ENCODE data around the gene CCDC81.

DNA sequence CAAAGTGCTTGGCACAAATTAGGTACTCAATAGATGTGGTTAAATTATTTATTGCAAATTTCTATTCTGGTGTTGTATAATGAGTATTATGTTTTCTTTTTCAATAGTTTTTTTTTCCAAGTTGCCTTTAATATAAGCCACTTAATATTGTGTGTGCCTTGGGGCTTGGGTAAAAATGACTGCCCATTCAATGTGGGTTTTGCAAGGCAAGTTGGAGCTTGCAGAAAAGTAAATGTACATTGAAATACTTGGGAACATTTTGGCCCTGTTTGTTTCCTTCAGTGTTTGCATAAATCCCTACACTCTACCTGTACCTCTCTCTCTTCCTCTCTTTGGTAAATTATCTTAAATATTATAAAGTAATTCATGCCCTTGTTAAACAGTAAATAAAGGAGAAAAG is 2.1 kb upstream of the CCDC81 start:
- TF ChIP-seq POLR2AphosphoS5 (IDR thresholded peaks at IDR 0.05; ENCODE audit: low read depth, low read length) (no peak), TAF1 (IDR thresholded peaks at IDR 0.05; ENCODE audit: borderline replicate concordance, insufficient read depth, low read length) (no peak)
- TF ChIP-seq, protein P1, sequence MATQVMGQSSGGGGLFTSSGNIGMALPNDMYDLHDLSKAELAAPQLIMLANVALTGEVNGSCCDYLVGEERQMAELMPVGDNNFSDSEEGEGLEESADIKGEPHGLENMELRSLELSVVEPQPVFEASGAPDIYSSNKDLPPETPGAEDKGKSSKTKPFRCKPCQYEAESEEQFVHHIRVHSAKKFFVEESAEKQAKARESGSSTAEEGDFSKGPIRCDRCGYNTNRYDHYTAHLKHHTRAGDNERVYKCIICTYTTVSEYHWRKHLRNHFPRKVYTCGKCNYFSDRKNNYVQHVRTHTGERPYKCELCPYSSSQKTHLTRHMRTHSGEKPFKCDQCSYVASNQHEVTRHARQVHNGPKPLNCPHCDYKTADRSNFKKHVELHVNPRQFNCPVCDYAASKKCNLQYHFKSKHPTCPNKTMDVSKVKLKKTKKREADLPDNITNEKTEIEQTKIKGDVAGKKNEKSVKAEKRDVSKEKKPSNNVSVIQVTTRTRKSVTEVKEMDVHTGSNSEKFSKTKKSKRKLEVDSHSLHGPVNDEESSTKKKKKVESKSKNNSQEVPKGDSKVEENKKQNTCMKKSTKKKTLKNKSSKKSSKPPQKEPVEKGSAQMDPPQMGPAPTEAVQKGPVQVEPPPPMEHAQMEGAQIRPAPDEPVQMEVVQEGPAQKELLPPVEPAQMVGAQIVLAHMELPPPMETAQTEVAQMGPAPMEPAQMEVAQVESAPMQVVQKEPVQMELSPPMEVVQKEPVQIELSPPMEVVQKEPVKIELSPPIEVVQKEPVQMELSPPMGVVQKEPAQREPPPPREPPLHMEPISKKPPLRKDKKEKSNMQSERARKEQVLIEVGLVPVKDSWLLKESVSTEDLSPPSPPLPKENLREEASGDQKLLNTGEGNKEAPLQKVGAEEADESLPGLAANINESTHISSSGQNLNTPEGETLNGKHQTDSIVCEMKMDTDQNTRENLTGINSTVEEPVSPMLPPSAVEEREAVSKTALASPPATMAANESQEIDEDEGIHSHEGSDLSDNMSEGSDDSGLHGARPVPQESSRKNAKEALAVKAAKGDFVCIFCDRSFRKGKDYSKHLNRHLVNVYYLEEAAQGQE (IDR thresholded peaks at IDR 0.05; ENCODE audit: insufficient read depth in 1 of 2, low read depth in 2 of 2, low read length in 2 of 2), result no peak
